Measurements from ENCODE around the gene ZNF529. TPM values are rescaled to one million over a fixed set of nuclear protein-coding genes. Genes with fewer than 3 reads are reported as not detected.
A peak's percentile ranks its signal among the peaks of the same experiment; 100 is the strongest.

Gene ZNF529
- total and polyA plus RNA-seq, 2 donors, result 9.0 to 18.6 TPM

- H3K4me1 ChIP-seq (ENCODE audit: control insufficient read depth in 2 of 2, insufficient read depth in 2 of 2, low read length in 2 of 2), result peaks cover 2 to 9% of the 10 kb centered on the region in 2 donors
- H3K4me3 ChIP-seq (ENCODE audit: low read length in 2 of 2), result no peak overlapping the region
- 97% methylated on average over 2 of the region's 2 CpGs for WGBS
- DNase-seq (ENCODE audit: low read depth in 6 of 9, low spot score in 9 of 9), result no peak
- H3K9me3 ChIP-seq (ENCODE audit: control insufficient read depth in 2 of 2, insufficient read depth in 1 of 2, low read length in 1 of 2), result peaks cover 3 to 5% of the 10 kb centered on the region in 2 donors
- H3K36me3 ChIP-seq (ENCODE audit: control insufficient read depth in 2 of 2, insufficient read depth in 2 of 2, low read length in 1 of 2), result peaks cover 21 to 22% of the 10 kb centered on the region in 2 donors
- no peaks in the 10 kb centered on the region for H3K27me3 ChIP-seq (ENCODE audit: control insufficient read depth in 2 of 2, insufficient read depth in 1 of 2, low read length in 1 of 2)
- no peak overlapping the region for H3K27ac ChIP-seq (ENCODE audit: low read depth in 1 of 2, low read length in 1 of 2)
Observed at GRCh38 chr19:36574741-36575140, 1.6 kb upstream of the ZNF529 start.

DNA sequence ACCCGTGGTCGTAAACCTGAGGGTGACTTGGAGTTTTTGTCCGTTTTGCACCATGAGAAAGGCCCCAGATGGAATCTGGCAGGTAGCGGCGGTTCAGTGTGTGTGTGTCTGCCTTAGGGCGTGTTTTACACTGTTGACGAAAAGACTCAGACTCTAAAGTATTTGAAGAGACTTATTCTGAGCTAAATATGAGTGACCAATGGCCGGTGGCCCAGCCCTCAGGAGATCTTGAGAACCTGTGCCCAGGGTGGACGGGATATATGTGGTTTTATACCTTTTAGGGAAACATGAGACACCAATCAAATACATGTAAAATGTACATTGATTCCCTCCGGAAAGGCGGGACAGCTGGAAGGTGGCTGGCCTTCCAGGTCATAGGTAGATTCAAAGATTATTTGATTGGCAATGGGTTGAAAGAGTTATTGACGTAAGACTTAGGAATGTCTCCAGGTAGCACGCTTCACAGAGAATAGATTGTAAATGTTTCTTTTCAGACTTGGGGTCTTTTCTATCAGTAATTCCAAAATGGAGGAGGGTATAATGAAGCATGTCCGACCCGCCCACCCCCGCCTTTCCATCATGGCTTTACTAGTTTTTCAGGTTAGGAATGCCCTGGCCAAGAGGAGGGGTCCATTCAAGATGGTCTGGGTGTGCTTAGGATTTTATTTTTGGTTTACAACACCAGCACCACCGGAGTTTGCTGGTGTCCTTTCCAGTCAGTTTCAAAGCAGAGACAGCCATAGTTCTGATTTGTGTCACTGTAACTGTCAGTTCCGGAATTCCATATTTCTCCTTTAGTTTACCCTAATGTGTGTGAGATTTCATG lies 1.0 kb upstream of the ZNF529 start:
- H3K4me3 ChIP-seq (ENCODE audit: low read length in 2 of 2), result peak overlapping the region; percentile 76 to 92
- H3K4me1 ChIP-seq (ENCODE audit: control insufficient read depth in 2 of 2, insufficient read depth in 2 of 2, low read length in 2 of 2), result peaks cover 2 to 9% of the 10 kb centered on the region in 2 donors
- H3K36me3 ChIP-seq (ENCODE audit: control insufficient read depth in 2 of 2, insufficient read depth in 2 of 2, low read length in 1 of 2), result peaks cover 24 to 25% of the 10 kb centered on the region in 2 donors
- H3K9me3 ChIP-seq (ENCODE audit: control insufficient read depth in 2 of 2, insufficient read depth in 1 of 2, low read length in 1 of 2), result peaks cover 3 to 5% of the 10 kb centered on the region in 2 donors
- peak in 1 of 9 donors; percentile 16 for DNase-seq (ENCODE audit: low read depth in 6 of 9, low spot score in 9 of 9)
- H3K27ac ChIP-seq (ENCODE audit: low read depth in 1 of 2, low read length in 1 of 2), result peak overlapping the region; percentile 86 to 92
- WGBS, result 43% methylated on average over 18 of the region's 18 CpGs
- H3K27me3 ChIP-seq (ENCODE audit: control insufficient read depth in 2 of 2, insufficient read depth in 1 of 2, low read length in 1 of 2), result no peaks in the 10 kb centered on the region

- Histone ChIP-seq H3K36me3 (ENCODE audit: control insufficient read depth in 2 of 2, insufficient read depth in 2 of 2, low read length in 1 of 2) (peaks cover 21 to 24% of the 10 kb centered on the region in 2 donors), H3K9me3 (ENCODE audit: control insufficient read depth in 2 of 2, insufficient read depth in 1 of 2, low read length in 1 of 2) (peaks cover 0 to 3% of the 10 kb centered on the region in 2 donors), H3K27me3 (ENCODE audit: control insufficient read depth in 2 of 2, insufficient read depth in 1 of 2, low read length in 1 of 2) (no peaks in the 10 kb centered on the region), H3K27ac (ENCODE audit: low read depth in 1 of 2, low read length in 1 of 2) (peak overlapping the region; percentile 86 to 92), H3K4me1 (ENCODE audit: control insufficient read depth in 2 of 2, insufficient read depth in 2 of 2, low read length in 2 of 2) (peaks cover 2 to 9% of the 10 kb centered on the region in 2 donors), H3K4me3 (ENCODE audit: low read length in 2 of 2) (peak overlapping the region; percentile 76 to 92)
- DNase-seq (ENCODE audit: low read depth in 6 of 9, low spot score in 9 of 9), result no peak
- 5% methylated on average over 11 of the region's 11 CpGs for WGBS
Observed at GRCh38 chr19:36572593-36573019, 486 bp downstream of the ZNF529 start.

GRCh38 chr19:36564391-36564790 lies 8.7 kb downstream of the ZNF529 start:
- 97% methylated on average over 1 of the region's 1 CpG for WGBS
- no peak for DNase-seq (ENCODE audit: low read depth in 6 of 9, low spot score in 9 of 9)

DNA sequence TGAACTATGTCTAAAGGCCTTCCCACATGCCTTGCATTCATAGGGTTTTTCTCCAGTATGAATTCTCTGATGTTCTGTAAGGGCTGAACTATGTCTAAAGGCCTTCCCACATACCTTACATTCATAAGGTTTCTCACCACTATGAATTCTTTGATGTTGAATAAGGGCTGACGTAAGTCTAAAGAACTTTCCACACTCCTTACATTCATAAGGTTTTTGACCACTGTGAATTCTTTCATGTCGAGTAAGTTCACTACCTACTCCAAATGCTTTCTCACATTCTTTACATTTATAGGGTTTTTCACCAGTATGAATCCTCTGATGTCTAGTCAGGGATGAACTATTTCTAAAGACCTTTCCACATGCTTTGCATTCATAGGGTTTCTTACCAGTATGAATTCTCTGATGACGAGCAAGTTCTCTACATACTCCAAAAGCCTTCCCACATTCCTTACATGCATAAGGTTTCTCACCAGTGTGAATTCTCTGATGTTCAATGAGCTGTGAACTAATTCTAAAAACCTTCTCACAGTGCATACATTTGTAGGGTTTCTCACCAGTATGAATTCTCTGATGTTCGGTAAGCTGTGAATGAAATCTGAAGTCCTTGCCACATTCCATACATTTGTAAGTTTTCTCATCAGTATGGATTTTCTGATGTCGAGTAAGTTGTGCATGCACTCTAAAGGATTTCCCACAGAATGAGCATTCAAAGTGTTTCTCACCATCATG lies 25.9 kb downstream of the ZNF529 start:
- no peak overlapping the region for H3K4me3 ChIP-seq (ENCODE audit: low read length in 2 of 2)
- 98% methylated on average over 5 of the region's 5 CpGs for WGBS
- H3K27me3 ChIP-seq (ENCODE audit: control insufficient read depth in 2 of 2, insufficient read depth in 1 of 2, low read length in 1 of 2), result no peaks in the 10 kb centered on the region
- H3K36me3 ChIP-seq (ENCODE audit: control insufficient read depth in 2 of 2, insufficient read depth in 2 of 2, low read length in 1 of 2), result peaks cover 23 to 29% of the 10 kb centered on the region in 2 donors
- no peak overlapping the region for H3K27ac ChIP-seq (ENCODE audit: low read depth in 1 of 2, low read length in 1 of 2)
- no peaks in the 10 kb centered on the region for H3K4me1 ChIP-seq (ENCODE audit: control insufficient read depth in 2 of 2, insufficient read depth in 2 of 2, low read length in 2 of 2)
- H3K9me3 ChIP-seq (ENCODE audit: control insufficient read depth in 2 of 2, insufficient read depth in 1 of 2, low read length in 1 of 2), result peaks cover 20 to 22% of the 10 kb centered on the region in 2 donors
- DNase-seq (ENCODE audit: low read depth in 6 of 9, low spot score in 9 of 9), result peak in 2 of 9 donors; percentile 11 to 24

More at GRCh38 chr19:36564391-36564790, 8.7 kb downstream of the ZNF529 start:
- peaks cover 13 to 22% of the 10 kb centered on the region in 2 donors for H3K9me3 ChIP-seq (ENCODE audit: control insufficient read depth in 2 of 2, insufficient read depth in 1 of 2, low read length in 1 of 2)
- no peaks in the 10 kb centered on the region for H3K27me3 ChIP-seq (ENCODE audit: control insufficient read depth in 2 of 2, insufficient read depth in 1 of 2, low read length in 1 of 2)
- no peak overlapping the region for H3K27ac ChIP-seq (ENCODE audit: low read depth in 1 of 2, low read length in 1 of 2)
- peaks cover 3 to 23% of the 10 kb centered on the region in 2 donors for H3K36me3 ChIP-seq (ENCODE audit: control insufficient read depth in 2 of 2, insufficient read depth in 2 of 2, low read length in 1 of 2)
- H3K4me3 ChIP-seq (ENCODE audit: low read length in 2 of 2), result no peak overlapping the region
- H3K4me1 ChIP-seq (ENCODE audit: control insufficient read depth in 2 of 2, insufficient read depth in 2 of 2, low read length in 2 of 2), result no peaks in the 10 kb centered on the region

DNA sequence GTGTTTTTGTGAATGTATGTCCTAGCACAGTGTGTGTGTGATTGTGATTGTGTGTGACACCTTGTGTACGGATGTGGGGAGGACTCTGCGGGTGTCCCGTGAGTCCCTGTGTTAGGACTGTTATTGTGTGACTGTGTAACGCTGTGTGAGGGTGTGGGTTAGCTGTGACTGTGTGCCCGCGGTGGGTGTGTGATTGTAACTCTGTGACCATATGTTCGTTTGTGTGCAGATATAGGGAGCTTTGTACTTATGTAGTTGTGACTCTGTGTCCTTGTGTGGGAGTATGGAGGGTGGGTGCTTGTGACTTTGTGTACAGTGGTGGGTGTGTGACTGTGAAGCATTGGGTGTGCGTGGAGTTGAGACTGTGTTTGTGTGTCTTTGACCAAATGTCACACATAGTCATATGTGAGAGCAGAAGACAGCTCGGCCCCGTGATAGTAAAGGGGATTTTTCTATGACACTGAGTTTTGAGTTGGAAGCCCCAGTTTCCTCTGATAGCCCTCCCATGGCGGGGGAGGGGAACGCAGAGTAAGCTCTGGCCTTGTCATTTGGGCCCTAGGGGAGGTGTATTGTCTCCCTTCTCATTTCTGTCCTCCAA lies 44.1 kb downstream of the ZNF529 start:
- H3K4me1 ChIP-seq (ENCODE audit: control insufficient read depth in 2 of 2, insufficient read depth in 2 of 2, low read length in 2 of 2), result peaks cover 6 to 9% of the 10 kb centered on the region in 2 donors
- peaks cover 5 to 9% of the 10 kb centered on the region in 2 donors for H3K36me3 ChIP-seq (ENCODE audit: control insufficient read depth in 2 of 2, insufficient read depth in 2 of 2, low read length in 1 of 2)
- H3K9me3 ChIP-seq (ENCODE audit: control insufficient read depth in 2 of 2, insufficient read depth in 1 of 2, low read length in 1 of 2), result peaks cover 1 to 12% of the 10 kb centered on the region in 2 donors
- peak overlapping the region; percentile 88 to 92 for H3K4me3 ChIP-seq (ENCODE audit: low read length in 2 of 2)
- 25% methylated on average over 12 of the region's 12 CpGs for WGBS
- peak in 2 of 9 donors; percentile 14 to 15 for DNase-seq (ENCODE audit: low read depth in 6 of 9, low spot score in 9 of 9)
- no peaks in the 10 kb centered on the region for H3K27me3 ChIP-seq (ENCODE audit: control insufficient read depth in 2 of 2, insufficient read depth in 1 of 2, low read length in 1 of 2)
- peak overlapping the region; percentile 83 to 94 for H3K27ac ChIP-seq (ENCODE audit: low read depth in 1 of 2, low read length in 1 of 2)

DNA sequence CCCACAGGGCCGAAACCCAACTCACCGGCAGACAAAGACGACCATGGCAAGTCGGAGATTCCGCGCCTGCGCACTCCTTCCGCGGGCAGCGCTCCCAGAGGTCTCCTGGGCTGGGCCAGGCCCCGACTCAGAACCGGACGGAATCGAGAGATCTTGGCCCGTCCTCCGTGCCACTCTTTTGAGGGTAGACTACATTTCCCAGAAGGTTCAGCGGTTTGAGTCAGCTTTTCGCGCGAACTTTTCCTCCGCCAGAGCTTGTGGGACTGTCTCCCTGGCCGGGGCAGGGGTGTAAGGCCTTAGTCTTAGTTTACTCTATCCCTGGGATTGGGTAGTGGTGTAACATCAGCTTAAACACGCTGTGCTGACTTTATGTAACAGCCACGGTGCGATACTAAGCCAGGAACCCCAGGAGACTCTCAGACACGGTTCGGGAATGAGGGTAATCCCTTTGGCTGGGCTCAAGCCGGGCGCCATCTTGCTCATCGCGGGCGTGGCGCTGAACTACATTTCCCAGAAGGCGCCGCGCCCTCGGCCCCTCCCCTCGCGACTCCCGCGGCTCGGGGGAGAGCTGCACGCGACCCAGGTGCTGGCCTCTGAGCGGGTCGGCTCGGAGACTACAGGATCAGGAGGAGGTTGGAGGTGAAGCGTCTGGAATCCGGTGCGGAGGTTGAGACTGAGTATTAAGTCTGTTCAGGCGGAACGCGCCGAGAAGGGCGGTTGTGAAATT lies 44.7 kb downstream of the ZNF529 start, which contains the start of gene ZNF260:
Gene ZNF260 (minus strand): TSS at position 78 of the 727 bp plus-strand sequence. CDS start 13,033 bp downstream, outside the sequence.
- Histone ChIP-seq H3K9me3 (ENCODE audit: control insufficient read depth in 2 of 2, insufficient read depth in 1 of 2, low read length in 1 of 2) (peaks cover 1 to 11% of the 10 kb centered on the region in 2 donors), H3K36me3 (ENCODE audit: control insufficient read depth in 2 of 2, insufficient read depth in 2 of 2, low read length in 1 of 2) (peaks cover 5 to 9% of the 10 kb centered on the region in 2 donors), H3K4me1 (ENCODE audit: control insufficient read depth in 2 of 2, insufficient read depth in 2 of 2, low read length in 2 of 2) (peaks cover 6 to 9% of the 10 kb centered on the region in 2 donors)

GRCh38 chr19:36527873-36528193 lies 45.3 kb downstream of the ZNF529 start:
- no peak for DNase-seq (ENCODE audit: low read depth in 6 of 9, low spot score in 9 of 9)
- Histone ChIP-seq H3K9me3 (ENCODE audit: control insufficient read depth in 2 of 2, insufficient read depth in 1 of 2, low read length in 1 of 2) (peaks cover 1 to 7% of the 10 kb centered on the region in 2 donors), H3K27ac (ENCODE audit: low read depth in 1 of 2, low read length in 1 of 2) (peak overlapping the region; percentile 83 to 94), H3K27me3 (ENCODE audit: control insufficient read depth in 2 of 2, insufficient read depth in 1 of 2, low read length in 1 of 2) (no peaks in the 10 kb centered on the region), H3K36me3 (ENCODE audit: control insufficient read depth in 2 of 2, insufficient read depth in 2 of 2, low read length in 1 of 2) (peaks cover 9 to 14% of the 10 kb centered on the region in 2 donors), H3K4me1 (ENCODE audit: control insufficient read depth in 2 of 2, insufficient read depth in 2 of 2, low read length in 2 of 2) (peaks cover 6 to 9% of the 10 kb centered on the region in 2 donors), H3K4me3 (ENCODE audit: low read length in 2 of 2) (peak overlapping the region; percentile 88 to 92)
- WGBS, result 1% methylated on average over 13 of the region's 13 CpGs

More for the DNA sequence above, 44.7 kb downstream of the ZNF529 start, which contains the start of gene ZNF260:
- peak within 1 kb of the TSS; percentile 88 to 92 for H3K4me3 ChIP-seq (ENCODE audit: low read length in 2 of 2)
- H3K27me3 ChIP-seq (ENCODE audit: control insufficient read depth in 2 of 2, insufficient read depth in 1 of 2, low read length in 1 of 2), result no peaks in the 10 kb centered on the region
- under 1% methylated on average over 55 of the region's 55 CpGs for WGBS
- H3K27ac ChIP-seq (ENCODE audit: low read depth in 1 of 2, low read length in 1 of 2), result peak within 1 kb of the TSS; percentile 83 to 94
- DNase-seq (ENCODE audit: low read depth in 6 of 9, low spot score in 9 of 9), result peak; percentile 86 to 97 (median 93)

Data from thymus (tissue), 11 donors.